Lung (tissue), 12 donors: Measurements from ENCODE around the gene DHRS7C. TPM values are rescaled to one million over a fixed set of nuclear protein-coding genes. Genes with fewer than 3 reads are reported as not detected.

ENCODE experiments used
- ATAC-seq: fragments of 200-7000 bp; cut with Tn5 transposase; one replicate; pipeline ENCODE4 v1.9.1; 2020; ENCODE audit warnings: moderate number of reproducible peaks; ENCODE audit not compliant: insufficient read depth, low FRiP score
- DNase-seq, 3 donors: peaks; one replicate each; pipeline ENCODE4 v3.0.0-alpha.2; 2013 to 2017
- H3K27ac ChIP-seq, 2 donors: one replicate each; pipeline ENCODE4 v1.5.1; 2013; ENCODE audit warnings: mild to moderate bottlenecking in 2 of 2, moderate library complexity in 2 of 2, control low read depth in 1 of 2, inconsistent platforms in 1 of 2, low read depth in 1 of 2, low read length in 1 of 2
- H3K27me3 ChIP-seq, 3 donors: one replicate each; pipeline ENCODE4 v1.5.1; 2013; ENCODE audit warnings: low read length in 2 of 3; ENCODE audit not compliant: control insufficient read depth in 3 of 3, insufficient read depth in 3 of 3
- H3K36me3 ChIP-seq, 4 donors: one replicate each; pipeline ENCODE4 v1.5.1; 2013; ENCODE audit warnings: low read length in 4 of 4, mild to moderate bottlenecking in 1 of 4, moderate library complexity in 1 of 4; ENCODE audit not compliant: control insufficient read depth in 4 of 4, insufficient read depth in 4 of 4
- H3K4me1 ChIP-seq, 5 donors: one replicate each; pipeline ENCODE4 v1.5.1; 2013; ENCODE audit warnings: low read length in 5 of 5, mild to moderate bottlenecking in 2 of 5, moderate library complexity in 1 of 5; ENCODE audit not compliant: control insufficient read depth in 5 of 5, insufficient read depth in 5 of 5
- H3K4me3 ChIP-seq: one replicate; pipeline ENCODE4 v1.5.1; 2013; ENCODE audit warnings: mild to moderate bottlenecking, control low read depth, moderate library complexity
- H3K9ac ChIP-seq, 2 donors: one replicate each; pipeline ENCODE4 v1.5.1; 2013; ENCODE audit warnings: low read length in 2 of 2, control low read depth in 1 of 2; ENCODE audit not compliant: insufficient read depth in 1 of 2
- H3K9me3 ChIP-seq, 4 donors: one replicate each; pipeline ENCODE4 v1.5.1; 2013; ENCODE audit warnings: low read length in 3 of 4, mild to moderate bottlenecking in 1 of 4, moderate library complexity in 1 of 4; ENCODE audit not compliant: control insufficient read depth in 4 of 4, insufficient read depth in 3 of 4
- CTCF ChIP-seq: IDR thresholded peaks from 2 replicates; pipeline ENCODE4 v1.5.1; 2012; ENCODE audit warnings: mild to moderate bottlenecking; ENCODE audit errors: control extremely low read depth, extremely low read depth
- WGBS, 2 donors: extraction: QIAGEN DNeasy Blood & Tissue Kit; methylation state at CpG; one replicate each; pipeline ENCODE4 v1.1.7; 2013; 5-methylcytosine and 5-hydroxymethylcytosine counted together
- polyA plus RNA-seq, 2 donors: library from polyadenylated mRNA; stranded (reverse); fragments of 200-250 nt; gene quantifications; one replicate each; pipeline ENCODE4 v1.2.1, GENCODE V29; 2013
- total RNA-seq, 2 donors: library from RNA; depleted of rRNA in 1 of 2; stranded (reverse); fragments of >200 nt in 1 of 2; gene quantifications; one replicate each; pipeline ENCODE4 v1.2.1, GENCODE V29; 2014 to 2021
- donor health status: control.
- donor health status: control.
- donor health status: Bipolar disorder and iron deficiency.
- donor health status: healthy.
- donor health status: DM: yes; HTN: yes; CAD: no.

Gene DHRS7C
- total and polyA plus RNA-seq, 4 donors: not detected

DNA sequence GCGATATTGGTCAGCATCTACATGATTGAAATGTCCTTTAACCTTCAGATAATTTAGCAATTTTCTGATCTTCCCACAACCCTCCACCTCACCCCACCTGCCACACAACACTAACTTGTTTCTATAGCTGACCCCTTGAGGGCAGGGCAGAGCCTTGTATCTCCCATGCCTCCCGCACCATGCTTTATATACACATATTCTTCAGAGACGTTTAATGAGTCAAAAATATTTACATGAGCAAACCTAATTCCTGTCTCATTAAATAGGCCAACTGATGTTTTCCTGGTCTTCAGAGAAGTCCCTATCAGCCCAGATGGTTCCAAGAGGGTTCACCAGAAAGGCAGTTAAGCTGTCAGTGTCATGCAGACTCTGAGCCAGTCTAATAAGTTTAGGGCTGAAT, 6.6 kb upstream of the DHRS7C start:
- Histone ChIP-seq H3K9me3 (no peaks in the 10 kb centered on the region), H3K27ac (no peak overlapping the region), H3K27me3 (no peaks in the 10 kb centered on the region), H3K36me3 (no peaks in the 10 kb centered on the region), H3K4me3 (no peak overlapping the region), H3K4me1 (no peaks in the 10 kb centered on the region), H3K9ac (no peak overlapping the region)
- no peak for ATAC-seq
- TF ChIP-seq CTCF: no peak
- 72 to 79% methylated on average over 3 of the region's 3 CpGs for WGBS, 2 donors
- no peak for DNase-seq

DNA sequence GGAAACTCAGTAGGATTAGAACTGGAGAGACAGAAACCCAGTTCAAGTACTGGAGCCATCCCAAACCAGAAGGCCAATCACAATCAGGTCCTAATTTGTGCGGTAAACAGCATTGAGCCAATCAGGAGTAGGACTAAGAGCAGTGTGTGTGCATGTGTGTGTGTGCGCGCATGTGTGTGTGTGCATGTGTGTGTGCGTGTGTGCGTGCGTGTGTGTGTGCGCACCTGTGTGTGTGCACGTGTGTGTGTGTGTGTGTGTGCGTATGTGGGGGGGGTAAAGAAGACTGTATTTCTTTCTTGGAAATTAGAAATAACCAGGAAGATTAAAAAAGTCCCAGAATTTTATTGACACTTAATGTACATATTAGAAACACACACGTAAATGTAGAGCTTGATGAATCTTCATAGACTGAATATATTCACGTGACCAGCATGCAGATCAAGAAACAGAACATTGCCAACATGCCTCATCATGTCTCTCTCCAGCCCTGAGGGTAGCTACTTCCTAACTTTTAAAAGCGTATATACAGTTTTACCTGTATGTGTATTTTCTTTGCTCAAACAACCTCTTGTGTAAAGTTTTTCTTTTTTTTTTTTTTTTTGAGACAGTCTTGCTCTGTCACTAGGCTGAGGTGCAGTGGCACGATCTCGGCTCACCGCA, 919 bp upstream of the DHRS7C start:
- H3K9ac ChIP-seq: no peak overlapping the region
- peaks cover 0 to 2% (median 0%) of the 10 kb centered on the region in 4 donors for H3K9me3 ChIP-seq
- H3K36me3 ChIP-seq: no peaks in the 10 kb centered on the region
- WGBS, 2 donors: 92 to 96% methylated on average over 15 of the region's 15 CpGs
- H3K27me3 ChIP-seq: no peaks in the 10 kb centered on the region
- H3K4me1 ChIP-seq: peaks cover 0 to 5% (median 0%) of the 10 kb centered on the region in 5 donors
- no peak for ATAC-seq
- H3K4me3 ChIP-seq: no peak overlapping the region
- no peak overlapping the region for H3K27ac ChIP-seq
- no peak for TF ChIP-seq CTCF
- no peak for DNase-seq

GRCh38 chr17:9790316-9790715, 1.1 kb downstream of the DHRS7C start:
- Histone ChIP-seq H3K9ac (no peak overlapping the region), H3K4me1 (peaks cover 0 to 5% (median 0%) of the 10 kb centered on the region in 5 donors), H3K36me3 (no peaks in the 10 kb centered on the region), H3K4me3 (no peak overlapping the region), H3K27me3 (no peaks in the 10 kb centered on the region), H3K9me3 (peaks cover 0 to 2% (median 0%) of the 10 kb centered on the region in 4 donors), H3K27ac (no peak overlapping the region)
- no peak for TF ChIP-seq CTCF
- DNase-seq (no peak), ATAC-seq (no peak)
- 84 to 91% methylated on average over 4 of the region's 4 CpGs for WGBS, 2 donors

GRCh38 chr17:9788601-9789000, 2.8 kb downstream of the DHRS7C start:
- Histone ChIP-seq H3K27ac (no peak overlapping the region), H3K4me3 (no peak overlapping the region), H3K36me3 (no peaks in the 10 kb centered on the region), H3K9ac (no peak overlapping the region), H3K27me3 (no peaks in the 10 kb centered on the region), H3K9me3 (peaks cover 0 to 2% (median 0%) of the 10 kb centered on the region in 4 donors), H3K4me1 (peaks cover 0 to 5% (median 0%) of the 10 kb centered on the region in 5 donors)
- DNase-seq (peak in 1 of 3 donors; percentile 44), ATAC-seq (no peak)
- WGBS, 2 donors: 72 to 91% methylated on average over 8 of the region's 8 CpGs
- no peak for TF ChIP-seq CTCF
